K562 (cell line): ENCODE measurements around the gene MAP1A. TPM values are rescaled to one million over a fixed set of nuclear protein-coding genes. Genes with fewer than 3 reads are reported as not detected.

ENCODE experiments used
- ATAC-seq: fragments of 200-7000 bp; cut with Tn5 transposase; 3 replicates; pipeline ENCODE4 v1.9.1; 2020; ENCODE audit warnings: moderate library complexity
- BruUV-seq: library from RNA; stranded (reverse); fragments of 400-500 nt; replicated peaks from 2 replicates; lab custom pipeline; 2021; lab: Mats Ljungman, UMichigan
- CTCF ChIA-PET: fragments of 300-600 bp; formaldehyde crosslinking; extraction: SDS; loops from one replicate; lab custom pipeline; 2021; ENCODE audit warnings: low intra/inter-chr PET ratio; lab: Yijun Ruan, JAX
- POLR2A ChIA-PET: fragments of 300-600, 350-650 bp; sonication (Branson Sonifier 250); formaldehyde crosslinking; extraction: SDS; loops from one replicate; lab custom pipeline; 2021; ENCODE audit warnings: antibody characterized with exemption, inconsistent platforms; lab: Yijun Ruan, JAX
- DNase-seq, 4 experiments: peaks; one replicate each; pipeline versions ENCODE4 v3.0.0 to v3.0.0-alpha.2; 2011 to 2018; ENCODE audit warnings: low spot score in 3 of 4, mixed read lengths in 3 of 4; ENCODE audit errors: extremely low read depth in 1 of 4
- FAIRE-seq: peaks from 2 replicates; lab custom pipeline; 2011; peaks lifted over from hg19 to GRCh38; lab: Jason Lieb, UNC
- H2AFZ ChIP-seq: 2 replicates; pipeline ENCODE4 v1.6.0; 2011; ENCODE audit warnings: low read depth, low read length, control low read depth, inconsistent platforms
- H3K27ac ChIP-seq: fragments of 200-600 bp; 3 replicates; pipeline ENCODE4 v1.8.0; 2011; ENCODE audit warnings: low read depth, mild to moderate bottlenecking, control low read depth, inconsistent platforms, low read length, moderate library complexity, mixed read lengths; ENCODE audit errors: extremely low read depth
- H3K27me3 ChIP-seq, 2 experiments: fragments of 300-600 bp in 1 of 2; 2 replicates in 1 of 2; 3 replicates in 1 of 2; pipeline versions ENCODE4 v1.6.0 to v1.8.0; 2011; ENCODE audit warnings: inconsistent platforms in 2 of 2, low read length in 2 of 2, mild to moderate bottlenecking in 1 of 2, mixed read lengths in 1 of 2, moderate library complexity in 1 of 2; ENCODE audit not compliant: control insufficient read depth in 2 of 2, insufficient read depth in 2 of 2
- H3K36me3 ChIP-seq: fragments of 300-600 bp; 3 replicates; pipeline ENCODE4 v1.8.0; 2011; ENCODE audit warnings: mild to moderate bottlenecking, low read length, inconsistent platforms; ENCODE audit not compliant: control insufficient read depth, insufficient read depth
- H3K4me1 ChIP-seq, 2 experiments: fragments of 200-600 bp in 1 of 2; replicated peaks in 1 of 2; 2 replicates in 1 of 2; 3 replicates in 1 of 2; pipeline versions ENCODE4 v1.5.1 to v1.8.0; 2011; ENCODE audit warnings: inconsistent platforms in 2 of 2, low read length in 2 of 2, mild to moderate bottlenecking in 1 of 2, mixed read lengths in 1 of 2, moderate library complexity in 1 of 2; ENCODE audit not compliant: control insufficient read depth in 2 of 2, insufficient read depth in 2 of 2
- H3K4me2 ChIP-seq: 2 replicates; pipeline ENCODE4 v1.6.1; 2011; ENCODE audit warnings: low read length, control low read depth, inconsistent platforms, mixed read lengths; ENCODE audit not compliant: insufficient read depth
- H3K4me3 ChIP-seq: fragments of 200-600 bp; sonication (generic), shearing (Covaris generic); 2 replicates; pipeline ENCODE4 v1.5.1; 2016; ENCODE audit warnings: control low read depth, inconsistent platforms
- H3K79me2 ChIP-seq: fragments of 200-600 bp; 3 replicates; pipeline ENCODE4 v1.8.0; 2011; ENCODE audit warnings: low read length, inconsistent platforms; ENCODE audit not compliant: control insufficient read depth, insufficient read depth
- H3K9ac ChIP-seq, 2 experiments: 2 replicates each; pipeline versions ENCODE4 v1.6.0 to v1.6.1; 2011; ENCODE audit warnings: low read depth in 2 of 2, low read length in 2 of 2, control low read depth in 1 of 2, inconsistent platforms in 1 of 2, mild to moderate bottlenecking in 1 of 2, mixed read lengths in 1 of 2; ENCODE audit not compliant: insufficient read depth in 1 of 2
- H3K9me1 ChIP-seq: one replicate; pipeline ENCODE4 v1.6.0; 2011; ENCODE audit warnings: inconsistent platforms, mild to moderate bottlenecking, low read length, moderate library complexity; ENCODE audit not compliant: control insufficient read depth, insufficient read depth
- H3K9me3 ChIP-seq: replicated peaks from 2 replicates; pipeline ENCODE4 v1.5.1; 2011; ENCODE audit warnings: low read depth, low read length, inconsistent platforms; ENCODE audit not compliant: control insufficient read depth, insufficient read depth
- H4K20me1 ChIP-seq: replicated peaks from 2 replicates; pipeline ENCODE4 v1.6.1; 2011; ENCODE audit warnings: low read length, inconsistent platforms, mixed read lengths; ENCODE audit not compliant: control insufficient read depth, insufficient read depth
- CBX8 ChIP-seq: fragments of 200-600 bp; sonication (generic); IDR thresholded peaks from 2 replicates; pipeline ENCODE4 v1.6.1; 2012; ENCODE audit warnings: borderline replicate concordance, mixed run types, low read depth, mild to moderate bottlenecking, moderate library complexity, mixed read lengths, low read length, control low read depth, inconsistent platforms; ENCODE audit not compliant: poor library complexity, severe bottlenecking; ENCODE audit errors: extremely low read depth
- CEBPB ChIP-seq: fragments of 450-650 bp; IDR thresholded peaks from 2 replicates; pipeline ENCODE4 v1.6.1; 2016; ENCODE audit warnings: missing genetic modification characterization, missing compliant biosample characterization
- CEBPG ChIP-seq, 3 experiments: fragments of 200-800 bp in 1 of 3; sonication (Bioruptor generic) in 1 of 3; sonication (generic) in 1 of 3; formaldehyde crosslinking in 1 of 3; IDR thresholded peaks in 2 of 3; conservative IDR thresholded peaks in 1 of 3; 2 replicates each; pipeline versions ENCODE4 v1.6.1 to v1.8.0; 2016 to 2022; ENCODE audit warnings: missing compliant biosample characterization in 2 of 3, missing genetic modification characterization in 2 of 3, mild to moderate bottlenecking in 1 of 3, missing genetic modification reagents in 1 of 3
- E2F3 ChIP-seq: fragments of 250-450 bp; sonication (Bioruptor Pico); IDR thresholded peaks from 2 replicates; pipeline ENCODE4 v1.4.0; 2020; ENCODE audit warnings: mild to moderate bottlenecking
- GTF2F1 ChIP-seq: IDR thresholded peaks from 2 replicates; pipeline ENCODE4 v1.6.1; 2011; ENCODE audit warnings: low read depth, low read length, improper control_type of control experiment
- MCM2 ChIP-seq: fragments of 450-650 bp; IDR thresholded peaks from 2 replicates; pipeline ENCODE4 v1.6.1; 2017; ENCODE audit warnings: low read depth, mild to moderate bottlenecking
- MIER1 ChIP-seq: fragments of 450-650 bp; IDR thresholded peaks from 2 replicates; pipeline ENCODE4 v1.6.1; 2016; ENCODE audit warnings: antibody characterized with exemption, mild to moderate bottlenecking, low read depth
- NFIX ChIP-seq: fragments of 250-450 bp; sonication (Bioruptor Pico); IDR thresholded peaks from 2 replicates; pipeline ENCODE4 v1.4.0; 2020; ENCODE audit warnings: low read depth, mild to moderate bottlenecking, moderate library complexity
- RHOXF2B ChIP-seq: fragments of 250-450 bp; sonication (Bioruptor Pico); conservative IDR thresholded peaks from 2 replicates; pipeline ENCODE4 v1.5.1; 2021
- SIRT6 ChIP-seq: IDR thresholded peaks from one replicate; pipeline ENCODE4 v1.6.1; 2012; ENCODE audit warnings: low read depth, mild to moderate bottlenecking, control low read depth, inconsistent platforms, low read length, moderate library complexity
- TAF1 ChIP-seq: IDR thresholded peaks from 2 replicates; pipeline ENCODE4 v1.6.1; 2011; ENCODE audit warnings: mild to moderate bottlenecking, low read length, moderate library complexity; ENCODE audit not compliant: insufficient read depth, control insufficient read depth, severe bottlenecking; ENCODE audit errors: extremely low read depth
- TFAM ChIP-seq: fragments of 250-450 bp; sonication (Bioruptor Pico); conservative IDR thresholded peaks from 2 replicates; pipeline ENCODE4 v1.5.0; 2021; ENCODE audit warnings: mild to moderate bottlenecking, moderate library complexity
- ZNF311 ChIP-seq: fragments of 250-450 bp; sonication (Bioruptor Pico); IDR thresholded peaks from 2 replicates; pipeline ENCODE4 v1.4.0; 2020; ENCODE audit warnings: mild to moderate bottlenecking, moderate library complexity
- ZNF778 ChIP-seq: fragments of 450-650 bp; formaldehyde crosslinking; IDR thresholded peaks from 2 replicates; pipeline ENCODE4 v1.4.0; 2020; ENCODE audit warnings: mild to moderate bottlenecking, moderate library complexity
- ZZZ3 ChIP-seq: fragments of 450-650 bp; IDR thresholded peaks from 2 replicates; pipeline ENCODE4 v1.6.1; 2016; ENCODE audit warnings: antibody characterized with exemption, mild to moderate bottlenecking, moderate library complexity
- WGBS: fragments of 100-300 bp; shearing (Covaris generic); methylation state at CpG from one replicate; pipeline ENCODE4 v1.1.6; 2016; ENCODE audit warnings: low coverage, mixed read lengths; ENCODE audit not compliant: insufficient coverage; ENCODE audit errors: missing lambda C conversion rate; 5-methylcytosine and 5-hydroxymethylcytosine counted together
- in situ Hi-C: fragments of 300-500 bp; cut with MboI; formaldehyde crosslinking; loops from 4 replicates; pipeline ENCODE4 v1.15.0; 2018; ENCODE audit warnings: inconsistent platforms, mixed read lengths
- intact Hi-C: fragments of 100-400 bp; cut with micrococcal nuclease; formaldehyde crosslinking; loops from 2 replicates; pipeline ENCODE4 v1.14.2; 2022
- polyA plus RNA-seq, 8 experiments: library from polyadenylated mRNA; depleted of rRNA in 4 of 8; stranded (reverse) in 5 of 8; unstranded in 3 of 8; fragments of >200 nt; fragmentation: Nextera tagmentation in 2 of 8; fragmentation: Illumina TruSeq in 1 of 8; extraction: Ambion mirVana in 2 of 8; extraction: Trizol in 1 of 8; gene quantifications; 2 replicates each; pipeline versions ENCODE4 v1.2.1 to v1.2.3, GENCODE V29; 2011 to 2014; ENCODE audit warnings: inconsistent platforms in 1 of 8, missing spikeins in 1 of 8
- total RNA-seq, 7 experiments: library from RNA; depleted of rRNA in 6 of 7; stranded (reverse); fragments of >200 nt in 6 of 7; fragmentation: Illumina TruSeq in 2 of 7; extraction: Trizol in 2 of 7; gene quantifications; 2 replicates each; pipeline versions ENCODE4 v1.2.1 to v1.2.3, GENCODE V29; 2011 to 2021; ENCODE audit warnings: low replicate concordance in 1 of 7

The MAP1A gene
- total and polyA plus RNA-seq, 9 of the 15 experiments (the other 6 are each of a cell fraction or from before 2014, with no cell fraction given), result 2.0 to 20.3 (median 7.3) TPM

DNA sequence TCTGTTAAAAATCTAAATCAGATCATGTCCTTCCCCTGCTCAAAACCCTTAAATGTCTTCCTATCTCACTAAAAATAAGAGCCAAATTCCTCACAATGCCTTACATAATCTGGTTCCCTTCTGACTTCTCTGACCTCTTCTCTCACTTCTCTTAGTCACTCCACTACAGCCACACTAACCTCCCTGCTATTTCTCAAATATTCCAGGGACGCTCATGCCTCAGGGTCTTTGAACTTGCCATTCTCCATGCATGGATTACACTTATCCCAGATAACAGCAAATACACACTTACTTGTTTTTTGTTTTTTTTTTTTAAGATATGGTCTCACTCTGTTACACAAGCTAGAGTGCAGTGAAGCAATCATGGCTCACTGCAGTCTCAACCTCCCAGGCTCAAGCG is 33.0 kb upstream of the MAP1A start:
- CTCF ChIA-PET, result no interaction called here
- 75% methylated on average over 2 of the region's 2 CpGs for WGBS
- H3K9me1 ChIP-seq, result no peaks in the 10 kb centered on the region
- H3K79me2 ChIP-seq, result peaks cover 2% of the 10 kb centered on the region; the same call in 1 of the 3 replicates
- no peak overlapping the region for H3K4me2 ChIP-seq
- FAIRE-seq (no peak), DNase-seq (no peak), ATAC-seq (peak; percentile 37)
- peaks cover 8 to 10% of the 10 kb centered on the region in 2 experiments; a peak in 4 of 5 replicates for H3K4me1 ChIP-seq
- POLR2A ChIA-PET, result interaction anchor here (0.8 to 1.0 kb wide), 3 partner anchors 9 to 47 kb away, joined by 3 to 8 read pairs (median 3); partner anchors contain the start of gene TP53BP1
- no peak overlapping the region for H2AFZ ChIP-seq
- H3K27me3 ChIP-seq, result no peaks in the 10 kb centered on the region
- H3K4me3 ChIP-seq, result no peak overlapping the region
- H3K36me3 ChIP-seq, result peaks cover 54% of the 10 kb centered on the region
- intact Hi-C loops, result no loop called here
- H3K27ac ChIP-seq, result peak overlapping the region; percentile 47; the same call in 1 of the 3 replicates
- TF ChIP-seq ZNF778 (CRISPR knock-in tag) (no peak), CEBPG (CRISPR knock-in tag; IDR thresholded peaks at IDR 0.05) (no peak), CEBPG (tag; conservative IDR thresholded peaks at IDR 0.05 in 1 of 2, IDR thresholded peaks at IDR 0.05 in 1 of 2) (0 out of 4 replicates have a peak, but pooled peaks have one; percentile 19 to 24), CEBPB (tag) (peak; percentile 75)
- BruUV-seq, result no TSS peak
- 0 out of 4 replicates have a peak overlapping the region, but pooled peaks of 1 of the 2 experiments have one; percentile 22 for H3K9ac ChIP-seq
- H3K9me3 ChIP-seq, result no peaks in the 10 kb centered on the region; the same call in 1 of the 2 replicates
- in situ Hi-C loops, result no loop called here
- no peaks in the 10 kb centered on the region for H4K20me1 ChIP-seq

DNA sequence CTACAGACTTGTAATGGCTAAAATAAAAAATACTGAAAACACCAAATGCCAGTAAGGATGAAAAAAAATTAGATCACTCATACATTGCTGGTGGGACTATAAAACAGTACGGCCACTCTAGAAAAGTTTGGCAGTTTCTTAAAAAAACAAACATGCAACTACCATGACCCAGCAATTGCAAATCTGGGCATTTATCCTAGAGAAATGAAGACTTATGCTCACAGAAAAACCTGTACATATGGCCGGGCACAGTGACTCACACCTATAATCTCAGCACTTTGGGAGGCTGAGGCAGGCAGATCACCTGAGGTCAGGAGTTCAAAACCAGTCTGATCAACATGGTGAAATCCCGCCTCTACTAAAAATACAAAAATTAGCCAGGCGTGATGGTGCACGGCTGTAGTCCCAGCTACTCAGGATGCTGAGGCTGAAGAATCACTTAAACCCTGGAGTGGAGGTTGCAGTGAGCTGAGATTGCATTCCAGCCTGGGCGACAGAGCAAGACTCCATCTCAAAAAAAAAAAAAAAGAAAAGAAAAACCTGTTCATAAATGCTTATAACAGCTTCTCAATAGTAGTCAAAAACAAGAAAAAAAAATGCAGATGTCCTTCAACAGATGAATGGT is 30.0 kb upstream of the MAP1A start:
- WGBS, result 83% methylated on average over 5 of the region's 6 CpGs
- no peak for ATAC-seq
- Histone ChIP-seq H3K27ac (no peak overlapping the region), H3K4me1 (peaks cover 8 to 10% of the 10 kb centered on the region in 2 experiments; a peak in 4 of 5 replicates), H3K27me3 (no peaks in the 10 kb centered on the region), H3K9me3 (no peaks in the 10 kb centered on the region; the same call in 1 of the 2 replicates), H3K79me2 (peaks cover 11% of the 10 kb centered on the region; the same call in 1 of the 3 replicates), H4K20me1 (no peaks in the 10 kb centered on the region), H3K9ac (no peak overlapping the region), H3K9me1 (no peaks in the 10 kb centered on the region), H3K4me3 (no peak overlapping the region), H2AFZ (no peak overlapping the region), H3K36me3 (peaks cover 61% of the 10 kb centered on the region), H3K4me2 (no peak overlapping the region)
- no TSS peak for BruUV-seq
- DNase-seq, result no peak
- FAIRE-seq, result no peak
- ChIA-PET POLR2A (interaction anchor here (0.7 kb wide), 1 partner anchor 169 kb away, joined by 3 read pairs; no protein-coding TSS in a partner anchor), CTCF (no interaction called here)
- intact Hi-C loops (no loop called here), in situ Hi-C loops (no loop called here)
- TF ChIP-seq E2F3 (CRISPR knock-in tag) (no peak), SIRT6 (no peak), TAF1 (no peak), MIER1 (no peak), GTF2F1 (no peak), MCM2 (no peak), CBX8 (no peak), RHOXF2B (no peak), NFIX (CRISPR knock-in tag) (no peak), ZZZ3 (no peak), ZNF311 (no peak), TFAM (no peak)
